ENCODE measurements around the gene FUBP1.

DNA sequence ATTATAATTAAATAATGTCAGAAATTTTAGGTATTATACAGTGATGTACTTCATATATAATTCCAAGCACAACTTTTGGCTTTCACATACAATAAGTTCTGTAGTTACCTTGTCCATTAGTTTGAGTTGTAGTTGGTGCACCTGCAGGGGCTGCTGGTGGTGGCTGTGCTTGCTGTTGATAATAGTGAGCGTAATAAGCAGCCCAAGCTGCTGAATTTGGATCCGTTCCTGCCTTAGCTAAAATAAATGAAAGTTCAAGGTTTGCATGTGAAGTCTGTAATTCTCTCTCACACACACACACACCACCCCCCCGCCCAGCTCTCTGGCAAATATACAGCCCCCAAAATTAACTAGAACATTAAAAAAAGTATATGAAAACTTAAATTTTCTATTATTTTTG lies 22.4 kb downstream of the FUBP1 start:
- TF ChIP-seq, protein P1, sequence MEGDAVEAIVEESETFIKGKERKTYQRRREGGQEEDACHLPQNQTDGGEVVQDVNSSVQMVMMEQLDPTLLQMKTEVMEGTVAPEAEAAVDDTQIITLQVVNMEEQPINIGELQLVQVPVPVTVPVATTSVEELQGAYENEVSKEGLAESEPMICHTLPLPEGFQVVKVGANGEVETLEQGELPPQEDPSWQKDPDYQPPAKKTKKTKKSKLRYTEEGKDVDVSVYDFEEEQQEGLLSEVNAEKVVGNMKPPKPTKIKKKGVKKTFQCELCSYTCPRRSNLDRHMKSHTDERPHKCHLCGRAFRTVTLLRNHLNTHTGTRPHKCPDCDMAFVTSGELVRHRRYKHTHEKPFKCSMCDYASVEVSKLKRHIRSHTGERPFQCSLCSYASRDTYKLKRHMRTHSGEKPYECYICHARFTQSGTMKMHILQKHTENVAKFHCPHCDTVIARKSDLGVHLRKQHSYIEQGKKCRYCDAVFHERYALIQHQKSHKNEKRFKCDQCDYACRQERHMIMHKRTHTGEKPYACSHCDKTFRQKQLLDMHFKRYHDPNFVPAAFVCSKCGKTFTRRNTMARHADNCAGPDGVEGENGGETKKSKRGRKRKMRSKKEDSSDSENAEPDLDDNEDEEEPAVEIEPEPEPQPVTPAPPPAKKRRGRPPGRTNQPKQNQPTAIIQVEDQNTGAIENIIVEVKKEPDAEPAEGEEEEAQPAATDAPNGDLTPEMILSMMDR (IDR thresholded peaks at IDR 0.05) = no peak
- TF ChIP-seq EZH2 (IDR thresholded peaks at IDR 0.05; ENCODE audit: borderline replicate concordance, insufficient read depth, low read depth, low read length, poor library complexity, severe bottlenecking) = no peak
